SK-N-SH (cell line): ENCODE data around the gene IL1R1.

Source experiments
- CTCF ChIP-seq: fragments of 200-600 bp; sonication (generic); IDR thresholded peaks from 2 replicates; pipeline ENCODE4 v1.6.1; 2017; ENCODE audit warnings: antibody characterized with exemption, mild to moderate bottlenecking, moderate library complexity
- SIN3A ChIP-seq: IDR thresholded peaks from 2 replicates; pipeline ENCODE4 v1.6.1; 2012; ENCODE audit warnings: low read depth, mild to moderate bottlenecking, low read length, moderate library complexity, borderline replicate concordance

GRCh38 chr2:102206666-102207341, 64.3 kb downstream of the IL1R1 start:
- TF ChIP-seq SIN3A (no peak), CTCF (no peak)
